Breast epithelium (tissue), 4 donors: ENCODE results near the gene CTNND2. TPM values are rescaled to one million over a fixed set of nuclear protein-coding genes. Genes with fewer than 3 reads are reported as not detected.

Experiments
- DNase-seq, 2 donors: peaks; one replicate each; pipeline ENCODE4 v3.0.0-alpha.2; 2019; ENCODE audit warnings: low spot score in 2 of 2
- H3K27ac ChIP-seq, 2 donors: fragments of 200-600 bp; sonication (generic) in 1 of 2; one replicate each; pipeline ENCODE4 v1.5.1; 2016 to 2019; ENCODE audit warnings: mild to moderate bottlenecking in 1 of 2
- H3K27me3 ChIP-seq, 2 donors: fragments of 200-600 bp; sonication (generic) in 1 of 2; one replicate each; pipeline versions ENCODE4 v1.5.1 to v1.6.0; 2017 to 2019; ENCODE audit warnings: control low read depth in 1 of 2, mild to moderate bottlenecking in 1 of 2
- H3K36me3 ChIP-seq: fragments of 200-600 bp; one replicate; pipeline ENCODE4 v1.5.1; 2019
- H3K4me1 ChIP-seq, 2 donors: fragments of 200-600 bp; sonication (generic); one replicate each; pipeline ENCODE4 v1.5.1; 2016 to 2019; ENCODE audit warnings: control low read depth in 1 of 2
- H3K4me3 ChIP-seq, 3 donors: fragments of 200-600 bp; sonication (generic); 1 replicate in 2 of 3; 2 replicates in 1 of 3; pipeline ENCODE4 v1.5.1; 2016 to 2019; ENCODE audit warnings: mild to moderate bottlenecking in 3 of 3, moderate library complexity in 2 of 3
- H3K9me3 ChIP-seq, 2 donors: fragments of 200-600 bp; sonication (generic) in 1 of 2; one replicate each; pipeline ENCODE4 v1.5.1; 2016 to 2019; ENCODE audit warnings: control low read depth in 1 of 2
- CTCF ChIP-seq, 3 donors: fragments of 450-650 bp; IDR thresholded peaks; one replicate each; pipeline ENCODE4 v1.5.1; 2016 to 2017; ENCODE audit warnings: antibody characterized with exemption in 3 of 3, mild to moderate bottlenecking in 3 of 3, moderate library complexity in 3 of 3
- POLR2A ChIP-seq: fragments of 450-650 bp; IDR thresholded peaks from one replicate; pipeline ENCODE4 v1.6.1; 2016; ENCODE audit warnings: antibody characterized with exemption, mild to moderate bottlenecking, moderate library complexity
- POLR2AphosphoS5 ChIP-seq, 3 donors: sonication (generic); formaldehyde crosslinking; IDR thresholded peaks; one replicate each; pipeline ENCODE4 v1.6.1; 2017; ENCODE audit warnings: antibody characterized with exemption in 3 of 3
- intact Hi-C: fragments of 100-400 bp; cut with DNase I; formaldehyde crosslinking; loops from one replicate; pipeline ENCODE4 v1.15.1; 2023; ENCODE audit warnings: low total_unique reads
- total RNA-seq, 3 donors: library from RNA; depleted of rRNA; stranded (reverse); fragments of >200 nt; gene quantifications; one replicate each; pipeline ENCODE4 v1.1.0, GENCODE V29; 2016

The CTNND2 gene
- total RNA-seq, 3 donors from 2014 or later, result 3.3 to 6.0 TPM; not detected in 1

DNA sequence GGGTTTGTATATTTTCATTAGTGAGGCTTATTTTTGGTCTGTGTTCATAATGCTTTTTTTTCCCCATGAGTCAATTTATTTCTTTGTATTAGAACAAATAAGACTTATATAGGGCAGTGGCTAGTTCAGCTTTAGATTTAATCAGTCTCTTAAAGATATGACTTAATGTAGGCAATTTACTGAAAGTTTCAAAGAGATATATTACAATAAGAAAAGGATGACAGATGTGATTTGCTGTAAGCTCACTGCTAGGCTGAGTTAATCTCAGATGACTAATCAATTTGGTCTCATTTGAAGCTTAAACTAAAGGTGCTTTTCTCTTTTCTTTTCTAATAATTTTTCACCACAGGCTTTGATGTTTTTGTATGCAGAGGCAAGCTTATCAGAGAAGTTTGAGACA, 851.4 kb downstream of the CTNND2 start:
- H3K4me1 ChIP-seq, result no peaks in the 10 kb centered on the region
- TF ChIP-seq CTCF (IDR thresholded peaks at IDR 0.05) (no peak), POLR2A (no peak), POLR2AphosphoS5 (IDR thresholded peaks at IDR 0.05) (no peak)

GRCh38 chr5:11050596-11051304, 853.5 kb downstream of the CTNND2 start:
- intact Hi-C loops, result no loop called here
- Histone ChIP-seq H3K36me3 (no peaks in the 10 kb centered on the region), H3K27me3 (no peaks in the 10 kb centered on the region), H3K9me3 (no peaks in the 10 kb centered on the region), H3K27ac (no peak overlapping the region), H3K4me1 (no peaks in the 10 kb centered on the region), H3K4me3 (no peak overlapping the region)
- TF ChIP-seq POLR2AphosphoS5 (IDR thresholded peaks at IDR 0.05), result no peak
- DNase-seq, result no peak

More for the DNA sequence above, 851.4 kb downstream of the CTNND2 start:
- DNase-seq, result no peak
- no peaks in the 10 kb centered on the region for H3K27me3 ChIP-seq
- intact Hi-C loops, result no loop called here
- no peak overlapping the region for H3K4me3 ChIP-seq
- H3K27ac ChIP-seq, result no peak overlapping the region
- H3K9me3 ChIP-seq, result no peaks in the 10 kb centered on the region
- H3K36me3 ChIP-seq, result no peaks in the 10 kb centered on the region

GRCh38 chr5:11048760-11049159, 855.5 kb downstream of the CTNND2 start:
- Histone ChIP-seq H3K27me3 (no peaks in the 10 kb centered on the region), H3K4me1 (no peaks in the 10 kb centered on the region), H3K4me3 (no peak overlapping the region), H3K27ac (no peak overlapping the region), H3K36me3 (no peaks in the 10 kb centered on the region), H3K9me3 (no peaks in the 10 kb centered on the region)
- intact Hi-C loops, result no loop called here
- TF ChIP-seq POLR2AphosphoS5 (IDR thresholded peaks at IDR 0.05) (no peak), POLR2A (no peak), CTCF (IDR thresholded peaks at IDR 0.05) (no peak)
- DNase-seq, result no peak

- intact Hi-C loops, result no loop called here
- Histone ChIP-seq H3K27ac (no peak overlapping the region), H3K9me3 (no peaks in the 10 kb centered on the region), H3K4me3 (no peak overlapping the region), H3K27me3 (no peaks in the 10 kb centered on the region), H3K4me1 (no peaks in the 10 kb centered on the region), H3K36me3 (no peaks in the 10 kb centered on the region)
- TF ChIP-seq POLR2AphosphoS5 (IDR thresholded peaks at IDR 0.05) (no peak), CTCF (IDR thresholded peaks at IDR 0.05) (no peak), POLR2A (no peak)
- DNase-seq, result no peak
These were observed 856.6 kb downstream of the CTNND2 start for GRCh38 chr5:11047625-11048024.

DNA sequence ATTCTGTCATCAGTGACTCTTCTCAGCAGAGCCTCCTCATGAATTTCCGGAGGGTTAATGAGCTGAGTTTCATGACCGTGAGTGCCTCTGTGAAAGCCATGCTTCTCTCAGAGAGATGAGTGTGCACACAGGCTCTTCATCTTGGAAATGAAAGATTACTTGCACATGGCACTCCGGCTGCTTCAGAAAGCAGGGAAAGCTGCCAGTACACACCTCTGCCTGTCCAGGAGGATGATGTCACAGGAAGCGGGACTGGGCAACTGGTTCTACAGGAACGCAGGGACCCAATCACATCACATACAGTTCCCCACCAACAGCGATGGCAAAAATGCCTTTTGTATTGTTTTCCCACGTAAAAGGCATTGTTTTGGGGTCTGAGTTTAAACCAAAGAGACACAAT, 857.2 kb downstream of the CTNND2 start:
- intact Hi-C loops, result no loop called here
- no peaks in the 10 kb centered on the region for H3K27me3 ChIP-seq
- DNase-seq, result no peak
- TF ChIP-seq POLR2A (no peak), POLR2AphosphoS5 (IDR thresholded peaks at IDR 0.05) (no peak), CTCF (IDR thresholded peaks at IDR 0.05) (no peak)
- no peak overlapping the region for H3K27ac ChIP-seq
- H3K4me1 ChIP-seq, result no peaks in the 10 kb centered on the region
- no peaks in the 10 kb centered on the region for H3K9me3 ChIP-seq
- no peak overlapping the region for H3K4me3 ChIP-seq
- no peaks in the 10 kb centered on the region for H3K36me3 ChIP-seq
